ENCODE measurements around the gene ARHGAP24.

DNA sequence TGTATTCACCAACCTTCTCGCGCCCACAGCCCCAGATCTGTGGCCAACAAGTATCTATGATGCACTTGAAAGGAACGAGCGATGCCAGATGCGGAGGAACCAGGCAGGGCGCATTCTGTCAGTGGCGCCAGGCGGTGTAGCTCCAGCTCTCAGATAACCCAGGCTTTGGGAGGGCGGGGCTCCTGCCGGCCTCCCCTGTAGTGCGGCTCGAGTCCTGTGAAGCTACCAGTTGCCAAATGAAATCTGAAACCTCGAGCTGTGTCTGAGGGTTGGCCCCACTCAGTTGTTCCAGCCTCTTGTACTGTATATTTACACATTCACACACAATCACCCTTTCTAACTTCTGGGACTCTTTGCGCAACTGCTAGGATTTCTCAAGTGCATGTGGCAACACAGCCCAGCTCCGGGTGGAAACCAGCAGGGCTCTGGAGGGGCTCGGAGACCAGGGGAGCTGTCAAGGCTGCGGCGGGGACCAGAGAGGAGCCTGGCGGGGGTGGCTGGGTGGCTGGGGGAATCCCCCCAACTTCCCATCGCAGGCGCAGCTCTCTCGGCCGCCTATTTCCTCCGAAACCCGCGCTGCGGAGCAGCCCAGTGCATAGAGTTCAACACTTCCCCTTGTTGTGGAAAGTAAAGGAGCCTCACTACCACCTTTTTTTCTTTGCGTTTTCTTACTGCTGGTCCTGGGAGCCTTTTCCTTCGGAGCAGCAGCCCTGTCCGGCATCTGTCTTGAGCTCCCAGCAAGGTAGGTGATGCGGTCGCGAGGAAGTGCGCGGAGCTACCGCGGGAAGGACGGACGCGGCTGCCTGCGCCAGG is at the start of gene ARHGAP24:
- TF ChIP-seq CREB1 (CRISPR knock-in tag; IDR thresholded peaks at IDR 0.05; ENCODE audit: low read depth) (no peak), EZH2phosphoT487 (IDR thresholded peaks at IDR 0.05; ENCODE audit: unreplicated experiment) (no peak), POLR2AphosphoS5 (IDR thresholded peaks at IDR 0.05; ENCODE audit: low read depth) (no peak), ZNF331 (CRISPR knock-in tag; IDR thresholded peaks at IDR 0.05; ENCODE audit: low read depth) (no peak), EZH2 (IDR thresholded peaks at IDR 0.05; ENCODE audit: low read depth, unreplicated experiment) (no peak), JUNB (IDR thresholded peaks at IDR 0.05; ENCODE audit: unreplicated experiment) (no peak)
- TF ChIP-seq, protein P1, sequence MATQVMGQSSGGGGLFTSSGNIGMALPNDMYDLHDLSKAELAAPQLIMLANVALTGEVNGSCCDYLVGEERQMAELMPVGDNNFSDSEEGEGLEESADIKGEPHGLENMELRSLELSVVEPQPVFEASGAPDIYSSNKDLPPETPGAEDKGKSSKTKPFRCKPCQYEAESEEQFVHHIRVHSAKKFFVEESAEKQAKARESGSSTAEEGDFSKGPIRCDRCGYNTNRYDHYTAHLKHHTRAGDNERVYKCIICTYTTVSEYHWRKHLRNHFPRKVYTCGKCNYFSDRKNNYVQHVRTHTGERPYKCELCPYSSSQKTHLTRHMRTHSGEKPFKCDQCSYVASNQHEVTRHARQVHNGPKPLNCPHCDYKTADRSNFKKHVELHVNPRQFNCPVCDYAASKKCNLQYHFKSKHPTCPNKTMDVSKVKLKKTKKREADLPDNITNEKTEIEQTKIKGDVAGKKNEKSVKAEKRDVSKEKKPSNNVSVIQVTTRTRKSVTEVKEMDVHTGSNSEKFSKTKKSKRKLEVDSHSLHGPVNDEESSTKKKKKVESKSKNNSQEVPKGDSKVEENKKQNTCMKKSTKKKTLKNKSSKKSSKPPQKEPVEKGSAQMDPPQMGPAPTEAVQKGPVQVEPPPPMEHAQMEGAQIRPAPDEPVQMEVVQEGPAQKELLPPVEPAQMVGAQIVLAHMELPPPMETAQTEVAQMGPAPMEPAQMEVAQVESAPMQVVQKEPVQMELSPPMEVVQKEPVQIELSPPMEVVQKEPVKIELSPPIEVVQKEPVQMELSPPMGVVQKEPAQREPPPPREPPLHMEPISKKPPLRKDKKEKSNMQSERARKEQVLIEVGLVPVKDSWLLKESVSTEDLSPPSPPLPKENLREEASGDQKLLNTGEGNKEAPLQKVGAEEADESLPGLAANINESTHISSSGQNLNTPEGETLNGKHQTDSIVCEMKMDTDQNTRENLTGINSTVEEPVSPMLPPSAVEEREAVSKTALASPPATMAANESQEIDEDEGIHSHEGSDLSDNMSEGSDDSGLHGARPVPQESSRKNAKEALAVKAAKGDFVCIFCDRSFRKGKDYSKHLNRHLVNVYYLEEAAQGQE (IDR thresholded peaks at IDR 0.05; ENCODE audit: unreplicated experiment) = no peak
- TF ChIP-seq, protein P2, sequence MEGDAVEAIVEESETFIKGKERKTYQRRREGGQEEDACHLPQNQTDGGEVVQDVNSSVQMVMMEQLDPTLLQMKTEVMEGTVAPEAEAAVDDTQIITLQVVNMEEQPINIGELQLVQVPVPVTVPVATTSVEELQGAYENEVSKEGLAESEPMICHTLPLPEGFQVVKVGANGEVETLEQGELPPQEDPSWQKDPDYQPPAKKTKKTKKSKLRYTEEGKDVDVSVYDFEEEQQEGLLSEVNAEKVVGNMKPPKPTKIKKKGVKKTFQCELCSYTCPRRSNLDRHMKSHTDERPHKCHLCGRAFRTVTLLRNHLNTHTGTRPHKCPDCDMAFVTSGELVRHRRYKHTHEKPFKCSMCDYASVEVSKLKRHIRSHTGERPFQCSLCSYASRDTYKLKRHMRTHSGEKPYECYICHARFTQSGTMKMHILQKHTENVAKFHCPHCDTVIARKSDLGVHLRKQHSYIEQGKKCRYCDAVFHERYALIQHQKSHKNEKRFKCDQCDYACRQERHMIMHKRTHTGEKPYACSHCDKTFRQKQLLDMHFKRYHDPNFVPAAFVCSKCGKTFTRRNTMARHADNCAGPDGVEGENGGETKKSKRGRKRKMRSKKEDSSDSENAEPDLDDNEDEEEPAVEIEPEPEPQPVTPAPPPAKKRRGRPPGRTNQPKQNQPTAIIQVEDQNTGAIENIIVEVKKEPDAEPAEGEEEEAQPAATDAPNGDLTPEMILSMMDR (conservative IDR thresholded peaks at IDR 0.05; ENCODE audit: low read depth in 2 of 2) = no peak
- TF ChIP-seq, protein P3, sequence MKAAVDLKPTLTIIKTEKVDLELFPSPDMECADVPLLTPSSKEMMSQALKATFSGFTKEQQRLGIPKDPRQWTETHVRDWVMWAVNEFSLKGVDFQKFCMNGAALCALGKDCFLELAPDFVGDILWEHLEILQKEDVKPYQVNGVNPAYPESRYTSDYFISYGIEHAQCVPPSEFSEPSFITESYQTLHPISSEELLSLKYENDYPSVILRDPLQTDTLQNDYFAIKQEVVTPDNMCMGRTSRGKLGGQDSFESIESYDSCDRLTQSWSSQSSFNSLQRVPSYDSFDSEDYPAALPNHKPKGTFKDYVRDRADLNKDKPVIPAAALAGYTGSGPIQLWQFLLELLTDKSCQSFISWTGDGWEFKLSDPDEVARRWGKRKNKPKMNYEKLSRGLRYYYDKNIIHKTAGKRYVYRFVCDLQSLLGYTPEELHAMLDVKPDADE (IDR thresholded peaks at IDR 0.05) = no peak; the same call in 1 of the 2 replicates
